ENCODE data around the gene KLF7.

Gene KLF7

DNA sequence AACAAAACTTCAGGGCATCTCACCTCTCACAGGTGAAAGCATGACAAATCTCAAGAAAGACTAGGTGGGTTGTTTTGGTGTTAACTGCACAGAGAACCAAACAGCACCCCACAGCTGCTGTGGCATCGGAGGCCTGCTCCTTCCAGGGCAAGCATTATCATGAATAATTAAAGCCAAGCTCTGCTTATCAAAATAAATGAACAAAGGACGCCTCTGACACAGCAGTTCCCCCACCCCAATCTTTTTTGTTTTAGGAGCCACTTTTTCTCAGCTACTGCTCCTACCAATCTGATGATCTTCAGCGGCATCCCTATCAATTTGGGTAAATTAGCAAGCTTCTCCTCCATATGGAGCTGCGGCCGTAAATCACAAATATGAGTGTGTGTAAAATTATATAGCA is 58.6 kb downstream of the KLF7 start:
- no peak overlapping the region for H3K4me3 ChIP-seq
- peaks cover 0 to 64% (median 3%) of the 10 kb centered on the region in 4 donors for H3K4me1 ChIP-seq
- H3K27ac ChIP-seq: no peak overlapping the region
- H3K36me3 ChIP-seq: peaks cover 15 to 44% (median 32%) of the 10 kb centered on the region in 3 donors
- no peaks in the 10 kb centered on the region for H3K9me3 ChIP-seq
- intact Hi-C loops (cut with DNase I; ENCODE audit: low total_unique reads): no loop called here
- DNase-seq: no peak
- no peaks in the 10 kb centered on the region for H3K27me3 ChIP-seq
- TF ChIP-seq, protein P1, sequence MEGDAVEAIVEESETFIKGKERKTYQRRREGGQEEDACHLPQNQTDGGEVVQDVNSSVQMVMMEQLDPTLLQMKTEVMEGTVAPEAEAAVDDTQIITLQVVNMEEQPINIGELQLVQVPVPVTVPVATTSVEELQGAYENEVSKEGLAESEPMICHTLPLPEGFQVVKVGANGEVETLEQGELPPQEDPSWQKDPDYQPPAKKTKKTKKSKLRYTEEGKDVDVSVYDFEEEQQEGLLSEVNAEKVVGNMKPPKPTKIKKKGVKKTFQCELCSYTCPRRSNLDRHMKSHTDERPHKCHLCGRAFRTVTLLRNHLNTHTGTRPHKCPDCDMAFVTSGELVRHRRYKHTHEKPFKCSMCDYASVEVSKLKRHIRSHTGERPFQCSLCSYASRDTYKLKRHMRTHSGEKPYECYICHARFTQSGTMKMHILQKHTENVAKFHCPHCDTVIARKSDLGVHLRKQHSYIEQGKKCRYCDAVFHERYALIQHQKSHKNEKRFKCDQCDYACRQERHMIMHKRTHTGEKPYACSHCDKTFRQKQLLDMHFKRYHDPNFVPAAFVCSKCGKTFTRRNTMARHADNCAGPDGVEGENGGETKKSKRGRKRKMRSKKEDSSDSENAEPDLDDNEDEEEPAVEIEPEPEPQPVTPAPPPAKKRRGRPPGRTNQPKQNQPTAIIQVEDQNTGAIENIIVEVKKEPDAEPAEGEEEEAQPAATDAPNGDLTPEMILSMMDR (IDR thresholded peaks at IDR 0.05): no peak

DNA sequence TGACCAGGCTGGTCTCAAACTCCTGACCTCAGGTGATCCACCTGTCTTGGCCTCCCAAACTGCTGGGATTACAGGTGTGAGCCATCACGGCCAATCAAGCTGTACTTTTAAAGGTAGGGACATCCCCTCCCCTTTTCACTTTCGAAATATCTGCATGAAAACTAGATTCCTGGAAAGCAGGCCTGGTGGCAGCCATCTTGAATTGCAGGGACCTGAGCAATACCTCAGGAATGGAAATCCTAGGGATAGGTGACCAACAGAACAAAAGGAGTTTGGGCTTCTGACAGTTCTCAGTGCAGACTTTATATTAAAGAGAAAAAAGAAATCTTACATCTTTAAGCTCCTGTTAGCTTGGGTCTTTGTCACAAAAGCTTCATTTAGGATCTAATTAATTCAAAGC is 62.6 kb downstream of the KLF7 start:
- peaks cover 0 to 48% (median 0%) of the 10 kb centered on the region in 4 donors for H3K4me1 ChIP-seq
- TF ChIP-seq, protein P1 (IDR thresholded peaks at IDR 0.05): no peak
- no peaks in the 10 kb centered on the region for H3K27me3 ChIP-seq

DNA sequence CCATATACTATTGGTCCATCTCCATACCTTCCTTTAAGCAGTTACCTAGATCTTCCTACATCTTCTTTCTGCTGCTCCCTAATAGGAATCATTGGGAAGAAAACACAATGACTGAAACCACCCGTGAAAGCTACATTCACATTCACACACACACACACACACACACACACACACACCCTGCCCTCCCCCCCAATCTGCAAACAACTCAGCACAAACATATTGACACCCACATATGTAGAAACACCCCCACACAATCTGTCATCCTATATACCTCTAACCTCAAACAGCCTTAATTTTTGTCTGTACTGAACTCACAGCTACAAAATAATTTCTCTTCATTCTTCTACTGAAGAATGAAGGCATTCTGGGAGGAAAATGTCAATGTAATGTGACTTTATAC is 63.8 kb downstream of the KLF7 start:
- DNase-seq: no peak
- H3K27me3 ChIP-seq: no peaks in the 10 kb centered on the region
- no peak overlapping the region for H3K27ac ChIP-seq
- TF ChIP-seq, protein P1 (IDR thresholded peaks at IDR 0.05): no peak
- peaks cover 0 to 55% (median 0%) of the 10 kb centered on the region in 4 donors for H3K4me1 ChIP-seq
- no peak overlapping the region for H3K4me3 ChIP-seq
- H3K9me3 ChIP-seq: no peaks in the 10 kb centered on the region
- intact Hi-C loops (cut with DNase I; ENCODE audit: low total_unique reads): no loop called here
- H3K36me3 ChIP-seq: peaks cover 8 to 27% (median 25%) of the 10 kb centered on the region in 3 donors

More for the DNA sequence above, 62.6 kb downstream of the KLF7 start:
- Histone ChIP-seq H3K36me3 (peaks cover 15 to 37% (median 32%) of the 10 kb centered on the region in 3 donors), H3K4me3 (no peak overlapping the region), H3K27ac (no peak overlapping the region), H3K9me3 (no peaks in the 10 kb centered on the region)
- no peak for DNase-seq
- intact Hi-C loops (cut with DNase I; ENCODE audit: low total_unique reads): no loop called here

DNA sequence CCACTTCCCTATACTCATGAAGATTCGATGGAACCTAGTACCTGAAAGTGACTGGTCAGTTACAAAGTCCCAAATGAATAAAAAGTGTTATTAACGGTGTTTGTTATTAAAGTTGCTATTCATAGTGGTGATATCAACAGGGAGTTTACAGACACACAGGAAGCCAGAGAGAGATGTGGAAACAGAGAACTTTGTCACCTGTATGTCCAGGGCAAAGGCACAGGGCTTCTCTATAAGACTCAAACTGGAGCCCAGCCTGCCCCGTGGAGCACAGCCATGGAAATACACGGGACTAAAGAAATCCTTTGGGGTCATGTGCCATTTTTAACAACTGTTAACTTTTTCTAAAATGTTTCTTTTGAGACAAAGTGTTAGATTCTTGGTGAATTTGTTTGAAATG is 68.5 kb downstream of the KLF7 start:
- TF ChIP-seq, protein P1 (IDR thresholded peaks at IDR 0.05): no peak
- Histone ChIP-seq H3K27me3 (no peaks in the 10 kb centered on the region), H3K27ac (peak overlapping the region; percentile 20 to 45), H3K4me3 (no peak overlapping the region), H3K9me3 (no peaks in the 10 kb centered on the region), H3K36me3 (peaks cover 0 to 9% (median 0%) of the 10 kb centered on the region in 3 donors), H3K4me1 (peaks cover 0 to 65% (median 14%) of the 10 kb centered on the region in 4 donors)
- no peak for DNase-seq
- intact Hi-C loops (cut with DNase I; ENCODE audit: low total_unique reads): no loop called here

DNA sequence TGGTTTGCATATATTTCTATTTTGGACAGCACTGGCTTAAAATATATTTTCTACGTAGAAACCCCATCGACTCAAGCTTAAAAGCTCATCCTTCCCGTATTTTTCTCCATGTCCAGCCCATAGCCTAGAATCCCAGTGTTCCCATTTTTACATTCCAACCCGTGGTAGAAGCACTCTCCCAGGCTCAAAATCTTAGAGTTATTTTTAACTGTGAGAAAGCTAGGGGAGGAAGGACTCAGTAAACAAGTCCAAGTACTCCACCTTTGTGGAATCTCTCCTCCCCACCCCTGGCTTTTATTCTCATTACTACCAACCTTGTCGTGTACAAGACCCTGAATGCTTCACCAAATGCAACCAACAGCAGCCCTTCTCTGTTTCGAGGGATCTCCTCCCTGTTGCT is 69.8 kb downstream of the KLF7 start:
- Histone ChIP-seq H3K27ac (peak overlapping the region; percentile 20 to 45), H3K9me3 (no peaks in the 10 kb centered on the region), H3K4me3 (no peak overlapping the region), H3K36me3 (peaks cover 0 to 6% (median 0%) of the 10 kb centered on the region in 3 donors), H3K27me3 (no peaks in the 10 kb centered on the region), H3K4me1 (peaks cover 0 to 70% (median 21%) of the 10 kb centered on the region in 4 donors)
- TF ChIP-seq, protein P1 (IDR thresholded peaks at IDR 0.05): no peak
- DNase-seq: no peak
- intact Hi-C loops (cut with DNase I; ENCODE audit: low total_unique reads): no loop called here

DNA sequence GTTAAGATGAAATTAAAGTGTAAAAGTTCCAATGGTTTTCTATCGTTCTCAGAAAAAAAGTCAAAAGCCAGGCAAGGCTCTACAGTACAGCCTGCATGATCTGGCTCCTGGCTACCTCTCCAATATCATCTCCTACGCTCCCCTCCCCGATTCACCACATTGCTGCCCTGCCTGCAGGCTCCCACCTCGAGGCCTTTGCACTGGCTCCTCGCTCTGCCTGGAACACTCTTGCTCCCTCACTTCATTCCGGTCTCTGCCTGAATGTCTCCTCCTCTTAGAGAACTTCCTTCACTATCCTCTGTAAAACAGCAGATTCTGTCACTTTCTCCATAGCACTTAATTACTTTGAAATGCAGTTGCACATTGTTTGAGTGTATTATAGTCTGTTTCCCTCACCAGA is 72.5 kb downstream of the KLF7 start:
- no peak for DNase-seq
- intact Hi-C loops (cut with DNase I; ENCODE audit: low total_unique reads): no loop called here
- H3K4me1 ChIP-seq: peaks cover 0 to 94% (median 40%) of the 10 kb centered on the region in 4 donors
- no peaks in the 10 kb centered on the region for H3K27me3 ChIP-seq
- H3K4me3 ChIP-seq: no peak overlapping the region
- H3K9me3 ChIP-seq: no peaks in the 10 kb centered on the region
- TF ChIP-seq, protein P1 (IDR thresholded peaks at IDR 0.05): no peak
- peaks cover 0 to 6% (median 3%) of the 10 kb centered on the region in 3 donors for H3K36me3 ChIP-seq
- peak overlapping the region in 1 of 2 donors; percentile 6 for H3K27ac ChIP-seq
